HG03354 (cell line): ENCODE measurements around the gene NR2C2.

Experiments
- ATAC-seq: cut with Tn5 transposase; IDR thresholded peaks from one replicate; pipeline ENCODE4 v1.9.1; 2021; ENCODE audit warnings: mild to moderate bottlenecking; ENCODE audit not compliant: unreplicated experiment, poor library complexity, severe bottlenecking

NR2C2 gene

DNA sequence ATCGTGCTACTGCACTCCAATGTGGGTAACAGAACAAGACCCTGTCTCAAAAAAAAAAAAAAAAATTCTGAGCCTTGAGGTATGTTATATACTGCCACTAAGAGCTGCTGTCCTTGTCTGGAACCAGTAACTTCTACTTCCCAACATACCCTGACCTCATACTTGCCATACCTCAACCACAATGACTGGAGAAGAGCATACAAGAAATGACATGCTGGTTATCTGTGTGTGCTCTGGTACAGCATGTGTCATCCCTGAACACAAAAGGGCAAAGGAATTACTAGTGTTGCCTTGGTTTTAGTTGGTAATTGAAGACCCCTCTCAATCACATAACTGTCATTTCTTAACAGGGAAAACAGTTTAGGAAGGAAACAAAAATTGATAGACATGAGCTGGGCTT is 63.3 kb downstream of the NR2C2 start:
- ATAC-seq: no peak

DNA sequence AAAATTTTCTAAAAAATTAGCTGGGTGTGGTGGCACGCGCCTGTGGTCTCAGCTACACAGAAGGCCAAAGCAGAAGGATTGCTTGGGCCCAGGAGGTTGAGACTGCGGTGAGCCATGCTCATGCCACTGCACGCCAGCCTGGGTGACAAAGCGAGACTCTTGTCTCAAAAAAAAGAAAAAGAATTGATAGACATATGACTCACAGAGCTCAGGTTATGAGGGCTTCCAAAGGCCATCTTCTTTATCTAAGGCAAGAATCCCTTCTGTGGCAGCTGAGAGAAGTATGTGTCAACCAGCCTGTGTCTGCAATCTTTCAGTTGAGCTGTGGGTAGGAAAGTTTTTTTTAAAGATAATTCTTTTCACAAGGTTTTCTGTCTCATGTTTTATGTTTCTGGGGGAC is 63.8 kb downstream of the NR2C2 start:
- ATAC-seq: no peak

DNA sequence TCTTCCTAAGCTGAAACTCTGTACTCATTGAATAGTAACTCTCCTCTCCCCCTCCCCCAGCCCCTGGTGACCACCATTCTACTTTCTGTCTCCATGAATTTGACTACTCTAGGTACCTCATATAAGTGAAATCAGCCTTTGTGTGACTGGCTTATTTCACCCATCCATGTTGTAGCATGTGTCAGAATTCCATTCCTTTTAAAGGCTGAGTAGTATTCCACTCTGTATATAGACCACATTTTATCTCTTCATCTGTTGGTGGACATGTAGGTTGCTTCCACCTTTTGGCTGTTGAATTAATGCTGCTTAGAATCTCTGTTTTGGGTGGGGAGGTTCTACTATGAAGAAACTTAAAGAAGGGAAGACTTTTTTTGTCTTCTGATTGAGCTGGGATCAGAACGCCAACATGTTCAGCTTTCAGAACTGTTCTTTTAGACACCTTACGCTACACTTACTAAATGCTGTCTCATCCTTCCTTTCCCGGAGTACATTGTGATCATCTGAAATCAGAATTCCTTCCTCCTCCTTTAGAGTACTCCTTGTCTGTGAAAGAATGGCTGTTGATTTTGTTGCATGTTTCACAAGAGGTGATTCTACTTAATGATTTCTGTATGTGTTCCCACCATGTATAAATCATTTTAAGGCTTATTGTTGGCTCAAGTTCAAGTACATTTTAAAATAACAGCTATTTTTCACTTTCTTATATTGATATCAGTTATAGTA is 67.4 kb downstream of the NR2C2 start:
- no peak for ATAC-seq

DNA sequence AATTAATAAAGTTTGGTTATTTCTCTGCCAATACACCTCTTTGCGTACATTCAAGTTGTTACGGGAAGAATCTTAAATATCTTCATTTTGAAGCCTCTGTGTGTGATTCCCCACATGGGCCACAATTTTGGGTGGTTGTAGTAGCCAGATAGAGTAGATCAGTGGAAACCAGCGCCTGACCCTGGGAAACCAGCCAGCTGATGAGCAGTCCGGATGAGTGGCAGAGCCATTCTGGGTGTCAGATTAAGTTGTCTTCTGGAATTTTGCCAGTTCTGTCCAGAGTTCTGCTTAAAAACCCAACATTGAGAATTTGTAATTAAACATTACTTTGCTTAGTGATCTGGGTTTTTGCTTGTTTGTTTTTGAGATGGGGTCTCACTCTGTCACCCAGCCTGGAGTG is 68.1 kb downstream of the NR2C2 start:
- ATAC-seq: no peak

DNA sequence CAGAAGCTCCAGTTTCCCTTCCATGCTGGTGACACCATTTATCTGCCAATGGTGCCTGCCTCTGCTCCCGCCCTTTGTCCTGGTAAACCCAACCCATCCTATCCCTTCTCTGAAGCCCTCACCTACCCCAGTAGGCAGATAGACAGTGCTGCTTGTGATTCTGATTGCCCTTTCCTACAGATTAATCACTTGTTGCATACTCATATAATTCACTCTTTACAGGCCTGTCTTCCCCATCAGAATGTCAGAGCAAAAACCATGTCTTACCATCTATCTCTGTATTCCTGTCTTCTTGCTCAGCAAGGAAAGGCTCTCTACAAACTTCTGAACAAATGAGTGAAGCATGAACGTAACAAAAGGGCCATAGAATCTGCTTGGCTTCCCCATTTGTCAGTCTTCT is 69.8 kb downstream of the NR2C2 start:
- ATAC-seq: no peak

DNA sequence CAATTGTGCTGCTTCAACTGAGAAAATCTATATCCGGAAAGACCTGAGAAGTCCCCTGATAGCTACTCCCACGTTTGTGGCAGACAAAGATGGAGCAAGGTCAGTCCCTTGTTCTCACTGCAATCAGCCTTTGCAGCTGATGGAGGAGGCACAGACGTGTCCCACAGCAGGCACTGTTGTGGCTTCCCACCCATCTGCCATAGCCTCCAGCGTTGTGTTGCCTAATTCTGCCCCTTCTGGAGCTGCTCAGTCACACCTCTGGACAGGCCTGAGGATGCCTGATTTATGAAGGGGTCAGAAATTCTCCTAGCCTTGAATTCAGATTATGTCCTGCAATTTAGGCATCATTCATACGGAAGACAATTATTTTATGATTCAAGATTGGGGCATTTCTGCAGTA is 75.9 kb downstream of the NR2C2 start:
- no peak for ATAC-seq

DNA sequence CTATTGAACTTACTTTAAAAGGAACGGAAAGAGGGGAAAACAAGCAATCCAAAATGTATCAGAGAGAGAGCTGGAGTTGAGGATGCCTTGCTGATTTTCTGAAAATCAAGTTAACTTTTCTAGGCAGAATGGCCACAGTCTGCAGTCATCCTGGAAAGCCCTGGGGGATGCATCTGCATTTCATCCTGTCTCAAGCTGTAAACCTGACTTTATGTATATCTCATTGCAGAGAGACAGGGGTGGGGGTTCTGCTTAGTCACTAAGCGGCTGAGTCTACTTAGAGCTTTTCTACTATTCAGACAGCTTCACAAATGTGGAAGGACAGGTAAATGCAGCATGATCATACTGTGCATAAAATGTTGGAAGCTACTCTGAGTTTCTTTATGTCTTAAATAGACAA is 76.3 kb downstream of the NR2C2 start:
- ATAC-seq: no peak

DNA sequence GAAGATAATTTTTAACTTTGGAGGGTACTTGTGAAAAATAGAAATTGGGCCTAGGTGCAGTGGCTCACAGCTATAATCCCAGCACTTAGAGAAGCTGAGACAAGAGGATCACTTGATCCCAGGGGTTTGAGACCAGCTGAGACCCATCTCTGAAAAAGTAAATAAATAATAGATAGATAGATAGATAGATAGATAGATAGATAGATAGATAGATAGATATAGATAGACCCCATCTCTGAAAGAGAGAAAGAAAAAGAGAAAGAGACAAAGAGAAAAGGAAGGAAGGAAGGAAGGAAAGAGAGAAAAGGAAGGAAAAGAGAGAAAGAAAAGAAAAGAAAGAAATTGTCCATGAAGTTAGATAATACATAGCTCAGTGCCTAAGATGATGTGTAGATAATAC is 82.2 kb downstream of the NR2C2 start:
- no peak for ATAC-seq

DNA sequence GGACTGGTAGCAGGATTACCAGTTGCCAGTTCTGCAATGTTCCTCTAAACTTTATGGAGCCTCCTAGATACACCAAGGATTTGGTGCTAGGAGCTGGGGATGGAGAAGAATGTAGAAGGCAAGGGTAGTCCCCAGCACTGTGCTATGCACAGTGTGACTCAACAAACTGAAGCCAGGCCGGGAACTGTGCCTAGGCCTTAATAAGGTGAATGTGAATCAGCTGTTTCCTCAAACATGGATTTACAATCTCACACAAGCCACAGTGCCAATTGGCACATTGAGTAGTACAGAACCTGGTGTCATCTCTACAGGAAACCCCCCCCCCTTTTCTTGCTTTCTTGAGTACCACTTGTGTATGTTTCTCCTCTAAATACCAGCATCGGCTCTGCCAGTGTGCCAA is 85.3 kb downstream of the NR2C2 start:
- no peak for ATAC-seq

DNA sequence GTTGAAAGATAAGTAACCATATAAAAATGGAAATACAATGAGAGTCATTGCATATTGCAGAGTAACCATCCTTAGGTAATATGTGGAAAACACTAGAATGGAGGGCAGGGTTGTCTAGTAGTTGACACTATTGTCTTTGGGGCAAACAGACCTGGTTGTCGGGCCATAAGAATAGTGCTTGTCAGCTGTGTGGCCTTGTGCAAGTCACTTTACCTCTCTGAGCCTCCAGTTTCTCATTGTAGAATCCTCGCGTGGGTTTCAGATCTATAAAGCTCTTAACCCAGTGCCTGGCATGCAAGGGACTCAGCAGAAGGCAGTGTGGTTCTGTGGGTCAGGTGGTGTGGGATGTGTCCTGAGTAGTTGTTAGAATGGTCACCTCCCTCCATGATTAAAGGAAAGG is 85.7 kb downstream of the NR2C2 start:
- no peak for ATAC-seq

DNA sequence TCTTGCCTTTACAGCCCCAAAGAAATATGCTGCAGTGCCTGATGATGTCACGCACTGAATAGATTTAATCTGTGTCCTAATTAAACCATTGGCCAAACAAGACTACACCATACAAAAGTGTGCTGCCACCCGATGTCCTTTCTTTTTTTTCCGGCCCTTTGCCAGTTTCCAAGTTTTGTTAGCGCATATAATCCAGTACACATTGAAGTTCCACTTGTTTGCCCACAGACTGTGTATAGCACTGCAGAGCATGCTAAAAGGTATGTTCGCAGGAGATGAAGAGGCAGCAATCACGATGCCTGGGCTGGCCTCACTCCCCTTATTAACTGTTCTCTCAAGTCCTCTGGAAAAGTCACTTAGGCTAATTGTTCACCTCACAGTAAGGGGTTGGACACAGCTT is 90.9 kb downstream of the NR2C2 start:
- no peak for ATAC-seq

DNA sequence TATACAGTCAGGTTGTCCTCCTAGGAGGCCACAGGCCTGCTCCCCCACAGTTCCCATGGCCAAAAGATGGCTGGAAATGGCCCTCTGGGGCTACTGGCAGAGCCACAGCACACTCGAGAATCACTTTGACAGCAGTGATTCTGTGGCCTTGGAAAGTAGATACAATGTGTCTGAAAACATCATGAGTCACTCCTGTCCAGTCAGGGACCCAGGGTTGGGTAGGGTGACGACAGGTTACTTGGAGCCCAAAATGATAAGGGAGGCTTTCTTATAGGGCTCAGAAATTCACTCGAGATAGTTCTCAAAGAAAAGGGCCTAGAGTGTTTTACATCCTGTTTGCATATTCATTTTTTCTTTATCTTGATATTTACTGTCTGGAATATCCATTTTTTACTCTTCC is 93.5 kb downstream of the NR2C2 start:
- no peak for ATAC-seq

DNA sequence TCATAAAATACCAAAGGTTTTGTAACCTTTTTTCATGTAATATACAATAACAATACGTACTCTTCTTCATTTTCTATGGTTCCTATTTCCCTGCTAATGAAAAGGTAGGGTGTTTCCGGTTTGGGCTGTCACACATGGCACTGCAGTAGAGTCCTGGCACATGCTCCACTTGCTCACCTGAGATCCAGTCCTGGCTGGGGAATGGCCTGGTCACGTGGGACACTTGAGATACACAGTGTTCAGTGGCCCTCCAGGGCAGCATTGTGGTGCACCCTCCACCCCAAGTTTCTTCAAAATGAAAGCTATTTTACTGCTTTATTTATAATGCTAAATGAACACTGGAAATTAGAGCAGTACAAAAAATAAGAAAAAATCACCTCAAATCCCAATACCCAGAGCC is 94.6 kb downstream of the NR2C2 start:
- no peak for ATAC-seq

DNA sequence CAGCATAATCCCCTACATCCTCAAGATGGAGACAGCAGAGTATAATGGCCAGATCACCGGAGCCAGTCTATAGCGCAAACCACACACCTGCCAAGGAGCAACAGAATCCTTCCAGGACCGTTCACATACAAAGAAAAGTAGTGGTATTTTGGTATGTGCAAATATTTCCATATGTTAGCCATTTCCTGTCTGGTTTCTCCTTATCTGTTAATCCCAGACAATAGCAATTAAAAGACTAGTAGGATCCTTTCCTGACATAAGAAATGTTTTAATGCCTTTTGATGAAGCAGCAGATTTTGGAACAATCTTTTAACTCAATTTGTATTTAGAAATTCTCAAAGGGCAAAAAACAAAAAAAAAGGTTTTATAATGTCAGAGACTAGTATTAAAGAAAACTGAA is 95.6 kb downstream of the NR2C2 start:
- ATAC-seq: no peak

DNA sequence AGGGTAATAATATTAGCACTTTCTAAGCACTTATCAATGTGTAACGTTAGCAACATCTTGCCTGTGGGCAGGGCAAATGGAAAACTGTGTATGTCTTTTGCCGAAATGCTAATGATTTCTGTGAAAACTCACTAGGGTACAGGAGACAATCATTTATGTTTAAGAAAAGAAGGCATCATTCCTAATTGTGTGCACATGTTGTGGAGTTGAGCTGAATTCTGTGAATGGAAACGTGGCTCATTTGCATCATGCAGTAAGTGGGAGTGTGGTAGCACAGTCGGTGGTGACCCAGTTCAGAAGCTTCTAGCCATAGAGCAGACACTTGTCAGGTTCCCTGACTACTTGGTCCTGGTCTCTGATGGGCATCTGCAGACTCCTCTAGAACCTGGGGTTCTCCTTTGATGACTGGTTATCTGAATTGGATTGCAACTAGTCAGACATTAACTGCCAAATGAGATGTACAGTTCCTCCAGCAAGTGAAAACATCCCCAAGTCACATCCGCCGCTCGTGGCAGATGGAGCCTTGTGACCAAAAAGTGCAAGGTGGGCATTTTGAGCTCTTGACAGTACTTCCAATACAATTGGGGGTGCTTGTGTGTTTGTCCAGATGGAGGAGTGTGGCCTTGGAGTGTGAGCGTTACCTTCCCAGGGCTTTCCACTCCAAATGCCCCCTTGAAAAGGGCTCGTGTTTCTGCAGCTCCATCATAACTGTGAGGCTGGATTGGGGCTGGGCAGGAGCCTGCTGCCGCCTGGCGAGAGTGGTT is 96.2 kb downstream of the NR2C2 start:
- no peak for ATAC-seq

DNA sequence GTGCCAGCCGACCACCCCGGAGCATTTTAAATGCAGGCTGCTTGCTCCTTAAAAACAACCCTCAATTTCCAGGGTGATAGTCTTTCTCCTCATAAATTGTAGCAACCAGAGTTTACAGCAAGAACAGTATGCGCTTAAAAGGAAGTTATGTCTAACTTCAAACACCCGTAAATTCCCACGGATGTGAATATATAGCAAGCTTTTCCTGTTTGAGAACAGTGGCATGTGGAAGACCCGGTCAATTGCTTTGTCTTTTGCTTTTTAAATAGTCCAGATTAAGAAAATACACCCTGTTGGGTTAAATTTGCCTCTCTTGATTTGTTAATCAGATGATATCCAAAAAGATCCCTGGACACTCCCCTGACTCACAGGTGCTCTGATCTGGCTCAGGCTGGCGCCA is 96.9 kb downstream of the NR2C2 start:
- no peak for ATAC-seq

DNA sequence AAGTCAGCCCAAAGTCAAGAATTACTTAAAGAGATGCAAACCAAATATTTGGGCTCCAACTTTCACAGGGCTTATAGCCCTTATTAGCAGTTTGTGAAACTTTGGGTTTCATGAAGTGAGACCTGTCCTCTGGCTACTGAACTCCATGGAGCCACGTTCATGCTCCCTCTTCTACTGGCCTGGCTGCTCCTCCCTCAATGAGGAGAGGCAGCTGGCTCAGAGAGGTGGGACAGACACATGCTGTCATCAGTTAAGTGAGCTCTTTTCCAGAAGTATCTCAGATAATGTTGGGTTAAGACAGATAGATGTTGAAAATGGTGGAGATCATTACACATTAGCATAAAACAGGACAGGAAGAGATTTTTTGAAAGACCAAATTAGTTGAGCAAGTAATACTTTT is 98.3 kb downstream of the NR2C2 start:
- ATAC-seq: no peak

DNA sequence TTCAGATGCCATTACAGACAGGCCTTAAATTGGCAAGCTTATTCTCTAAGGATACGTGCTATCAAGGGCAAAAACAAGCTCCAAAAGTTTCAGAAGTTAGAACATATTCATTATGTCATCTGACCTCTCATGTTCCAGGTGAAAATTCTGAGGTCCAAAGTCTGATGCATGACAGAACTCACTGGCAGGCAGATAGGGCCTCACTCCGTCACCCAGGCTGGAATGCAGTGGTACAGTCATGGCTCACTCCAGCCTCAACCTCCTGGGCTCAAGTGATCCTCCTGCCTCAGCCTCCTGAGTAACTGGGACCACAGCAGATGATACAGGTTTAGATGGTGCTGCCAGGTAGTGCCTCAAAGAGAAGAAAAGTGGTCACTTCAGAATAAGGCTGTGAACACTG is 102.2 kb downstream of the NR2C2 start:
- no peak for ATAC-seq

DNA sequence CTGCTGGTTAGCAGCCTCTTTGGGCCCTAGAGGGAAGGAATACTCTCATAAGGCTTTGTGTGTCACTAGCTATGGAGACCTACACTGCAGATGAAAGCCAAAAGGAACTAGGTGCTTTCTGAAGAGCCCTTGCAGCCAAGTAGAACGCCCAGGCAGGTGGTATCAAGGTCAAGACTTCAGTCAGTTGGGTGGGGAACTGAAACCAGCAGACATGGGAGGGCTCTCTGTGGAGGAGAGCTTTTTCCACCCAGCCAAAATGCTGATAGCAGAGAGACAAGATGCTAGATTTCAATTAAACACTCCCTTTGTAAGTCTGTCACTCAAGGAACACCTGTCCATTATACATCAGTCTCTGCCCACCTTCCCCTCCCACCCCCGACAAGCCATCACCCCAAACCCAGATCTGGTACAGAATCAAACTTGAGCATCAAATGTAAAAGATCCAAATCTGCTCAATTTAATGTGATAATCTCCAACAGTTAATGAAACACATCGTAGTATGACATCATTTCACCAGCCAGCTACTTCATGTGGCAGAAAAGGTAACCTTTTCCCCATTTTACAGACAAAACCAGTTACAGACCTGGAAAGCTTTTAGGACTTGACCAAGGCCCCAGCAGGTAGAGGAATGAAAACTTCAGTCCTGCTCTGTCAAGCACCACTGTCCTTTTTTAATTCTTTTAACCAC is 103.2 kb downstream of the NR2C2 start:
- peak; percentile 82 for ATAC-seq

DNA sequence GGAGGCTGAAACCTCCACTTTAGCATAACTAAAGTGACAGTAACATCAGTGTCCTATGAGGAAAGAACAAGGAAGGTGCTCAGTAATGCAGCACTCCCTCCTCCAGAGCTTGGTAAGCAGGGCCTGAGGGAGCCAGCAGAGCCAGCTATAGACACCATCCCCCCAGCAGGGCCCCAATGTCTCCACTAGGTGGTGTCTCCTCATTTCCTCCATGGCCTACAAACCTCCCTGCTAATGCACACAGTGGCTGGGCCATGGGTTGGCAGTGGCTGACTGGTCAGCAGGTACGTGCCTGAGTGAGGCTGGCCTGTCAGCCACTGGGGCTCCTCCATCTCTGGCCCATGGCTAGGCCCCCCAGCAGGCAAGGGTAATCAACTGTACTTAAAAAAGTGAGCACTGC is 104.1 kb downstream of the NR2C2 start:
- ATAC-seq: peak; percentile 56
